Measurements from ENCODE around the gene CASQ2.

CASQ2 gene

GRCh38 chr1:115697619-115698018 lies 70.9 kb downstream of the CASQ2 start:
- Histone ChIP-seq H3K4me2 (ENCODE audit: low read length) (no peak overlapping the region), H3K27me3 (ENCODE audit: control insufficient read depth, low read length) (peaks cover 7% of the 10 kb centered on the region; the same call in 1 of the 2 replicates), H4K20me1 (ENCODE audit: control insufficient read depth, insufficient read depth, low read depth, low read length) (no peaks in the 10 kb centered on the region), H3K9me2 (replicated peaks; ENCODE audit: control insufficient read depth, low read length) (no peaks in the 10 kb centered on the region), H3F3A (ENCODE audit: control insufficient read depth, insufficient read depth) (no peaks in the 10 kb centered on the region), H3K27ac (ENCODE audit: low read depth, low read length) (no peak overlapping the region), H3K36me3 (ENCODE audit: control insufficient read depth, low read length) (no peaks in the 10 kb centered on the region), H3K9me3 (ENCODE audit: control insufficient read depth, insufficient read depth, low read length) (no peaks in the 10 kb centered on the region), H3K79me2 (ENCODE audit: control insufficient read depth, low read length) (no peaks in the 10 kb centered on the region), H3K4me1 (ENCODE audit: control insufficient read depth, low read length) (no peaks in the 10 kb centered on the region), H3K4me3 (ENCODE audit: low read length) (no peak overlapping the region)
- TF ChIP-seq EZH2phosphoT487 (IDR thresholded peaks at IDR 0.05; ENCODE audit: borderline replicate concordance, low read length): no peak

GRCh38 chr1:115694805-115695204 lies 73.7 kb downstream of the CASQ2 start:
- no peaks in the 10 kb centered on the region for H3K9me3 ChIP-seq (ENCODE audit: control insufficient read depth, insufficient read depth, low read length)
- no peaks in the 10 kb centered on the region for H3K36me3 ChIP-seq (ENCODE audit: control insufficient read depth, low read length)
- H3K27me3 ChIP-seq (ENCODE audit: control insufficient read depth, low read length): peaks cover 4% of the 10 kb centered on the region; the same call in 1 of the 2 replicates
- H3K4me1 ChIP-seq (ENCODE audit: control insufficient read depth, low read length): no peaks in the 10 kb centered on the region
- no peaks in the 10 kb centered on the region for H3K79me2 ChIP-seq (ENCODE audit: control insufficient read depth, low read length)
- no peak for TF ChIP-seq EZH2phosphoT487 (IDR thresholded peaks at IDR 0.05; ENCODE audit: borderline replicate concordance, low read length)
- TF ChIP-seq CTCF (IDR thresholded peaks at IDR 0.05; ENCODE audit: low read depth, low read length, poor library complexity, severe bottlenecking): no peak
- no peak overlapping the region for H3K4me3 ChIP-seq (ENCODE audit: low read length)
- H3K9me2 ChIP-seq (replicated peaks; ENCODE audit: control insufficient read depth, low read length): no peaks in the 10 kb centered on the region
- H4K20me1 ChIP-seq (ENCODE audit: control insufficient read depth, insufficient read depth, low read depth, low read length): no peaks in the 10 kb centered on the region
- no peaks in the 10 kb centered on the region for H3F3A ChIP-seq (ENCODE audit: control insufficient read depth, insufficient read depth)
- H3K4me2 ChIP-seq (ENCODE audit: low read length): no peak overlapping the region
- no peak overlapping the region for H3K27ac ChIP-seq (ENCODE audit: low read depth, low read length)

GRCh38 chr1:115692224-115692623 lies 76.3 kb downstream of the CASQ2 start:
- no peaks in the 10 kb centered on the region for H3K9me3 ChIP-seq (ENCODE audit: control insufficient read depth, insufficient read depth, low read length)
- H4K20me1 ChIP-seq (ENCODE audit: control insufficient read depth, insufficient read depth, low read depth, low read length): no peaks in the 10 kb centered on the region
- TF ChIP-seq EZH2phosphoT487 (IDR thresholded peaks at IDR 0.05; ENCODE audit: borderline replicate concordance, low read length): no peak
- no peak for TF ChIP-seq CTCF (IDR thresholded peaks at IDR 0.05; ENCODE audit: low read depth, low read length, poor library complexity, severe bottlenecking)
- no peak overlapping the region for H3K4me3 ChIP-seq (ENCODE audit: low read length)
- no peaks in the 10 kb centered on the region for H3F3A ChIP-seq (ENCODE audit: control insufficient read depth, insufficient read depth)
- H3K4me2 ChIP-seq (ENCODE audit: low read length): no peak overlapping the region
- H3K27me3 ChIP-seq (ENCODE audit: control insufficient read depth, low read length): no peaks in the 10 kb centered on the region
- no peak overlapping the region for H3K27ac ChIP-seq (ENCODE audit: low read depth, low read length)
- no peaks in the 10 kb centered on the region for H3K4me1 ChIP-seq (ENCODE audit: control insufficient read depth, low read length)
- H3K79me2 ChIP-seq (ENCODE audit: control insufficient read depth, low read length): no peaks in the 10 kb centered on the region
- H3K9me2 ChIP-seq (replicated peaks; ENCODE audit: control insufficient read depth, low read length): no peaks in the 10 kb centered on the region
- H3K36me3 ChIP-seq (ENCODE audit: control insufficient read depth, low read length): no peaks in the 10 kb centered on the region

- H3K4me1 ChIP-seq (ENCODE audit: control insufficient read depth, low read length): no peaks in the 10 kb centered on the region
- H3F3A ChIP-seq (ENCODE audit: control insufficient read depth, insufficient read depth): no peaks in the 10 kb centered on the region
- no peak for TF ChIP-seq CTCF (IDR thresholded peaks at IDR 0.05; ENCODE audit: low read depth, low read length, poor library complexity, severe bottlenecking)
- TF ChIP-seq EZH2phosphoT487 (IDR thresholded peaks at IDR 0.05; ENCODE audit: borderline replicate concordance, low read length): no peak
- no peaks in the 10 kb centered on the region for H3K9me2 ChIP-seq (replicated peaks; ENCODE audit: control insufficient read depth, low read length)
- no peaks in the 10 kb centered on the region for H3K79me2 ChIP-seq (ENCODE audit: control insufficient read depth, low read length)
- no peaks in the 10 kb centered on the region for H3K27me3 ChIP-seq (ENCODE audit: control insufficient read depth, low read length)
- H3K4me2 ChIP-seq (ENCODE audit: low read length): no peak overlapping the region
- H3K9me3 ChIP-seq (ENCODE audit: control insufficient read depth, insufficient read depth, low read length): no peaks in the 10 kb centered on the region
- no peaks in the 10 kb centered on the region for H3K36me3 ChIP-seq (ENCODE audit: control insufficient read depth, low read length)
- no peak overlapping the region for H3K27ac ChIP-seq (ENCODE audit: low read depth, low read length)
- H4K20me1 ChIP-seq (ENCODE audit: control insufficient read depth, insufficient read depth, low read depth, low read length): no peaks in the 10 kb centered on the region
- H3K4me3 ChIP-seq (ENCODE audit: low read length): no peak overlapping the region
Measured at GRCh38 chr1:115690972-115691371, 77.5 kb downstream of the CASQ2 start.

Measured in DOHH2 (cell line).